ENCODE results near the gene OLA1.

Gene OLA1

GRCh38 chr2:174066871-174067270, 181.5 kb downstream of the OLA1 start:
- DNase-seq (ENCODE audit: low read depth in 2 of 2): no peak

GRCh38 chr2:174063492-174064092, 184.7 kb downstream of the OLA1 start:
- DNase-seq (ENCODE audit: low read depth in 2 of 2): no peak

DNA sequence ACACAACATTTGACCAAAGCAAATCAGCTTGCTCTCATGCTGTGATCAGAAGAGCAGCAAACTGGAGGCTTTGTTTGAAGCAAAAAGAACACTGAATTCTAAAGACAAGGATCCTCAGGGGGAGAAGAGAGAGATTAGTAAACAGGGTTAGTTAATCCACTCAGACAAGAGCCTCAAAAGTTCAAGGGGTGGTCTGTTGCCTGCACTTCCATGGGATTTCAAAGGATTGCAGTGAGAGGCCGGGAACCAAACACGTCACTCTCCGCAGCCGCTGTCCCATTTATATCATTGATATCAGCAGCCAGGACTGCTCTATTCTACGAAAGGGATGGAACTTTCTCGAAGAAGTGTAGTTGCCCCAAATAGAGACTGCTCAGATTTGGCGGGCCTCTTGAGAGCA, 185.4 kb downstream of the OLA1 start:
- DNase-seq (ENCODE audit: low read depth in 2 of 2): no peak

GRCh38 chr2:174059884-174060244, 188.5 kb downstream of the OLA1 start:
- DNase-seq (ENCODE audit: low read depth in 2 of 2): no peak

- no peak for DNase-seq (ENCODE audit: low read depth in 2 of 2)
Observed at GRCh38 chr2:174059178-174059883, 189.0 kb downstream of the OLA1 start.

DNA sequence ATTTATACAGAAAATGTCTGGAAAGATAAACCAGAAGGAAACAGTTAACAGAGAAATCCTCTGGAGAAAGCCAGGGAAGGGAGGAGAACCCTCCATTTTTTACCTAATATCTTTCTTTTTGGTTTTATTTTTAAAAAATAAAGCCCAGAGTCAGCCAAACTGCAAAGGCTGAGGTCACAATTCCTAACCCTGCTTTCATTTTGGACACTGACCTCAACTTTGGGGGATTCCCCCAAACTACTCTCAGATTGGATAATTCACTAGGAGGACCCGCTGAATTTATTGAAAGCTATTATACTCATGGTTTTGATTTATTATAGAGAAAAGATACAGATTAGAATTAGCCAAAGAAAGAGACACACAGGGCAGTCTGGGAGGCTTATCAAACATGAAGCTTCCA, 189.9 kb downstream of the OLA1 start:
- DNase-seq (ENCODE audit: low read depth in 2 of 2): no peak

DNA sequence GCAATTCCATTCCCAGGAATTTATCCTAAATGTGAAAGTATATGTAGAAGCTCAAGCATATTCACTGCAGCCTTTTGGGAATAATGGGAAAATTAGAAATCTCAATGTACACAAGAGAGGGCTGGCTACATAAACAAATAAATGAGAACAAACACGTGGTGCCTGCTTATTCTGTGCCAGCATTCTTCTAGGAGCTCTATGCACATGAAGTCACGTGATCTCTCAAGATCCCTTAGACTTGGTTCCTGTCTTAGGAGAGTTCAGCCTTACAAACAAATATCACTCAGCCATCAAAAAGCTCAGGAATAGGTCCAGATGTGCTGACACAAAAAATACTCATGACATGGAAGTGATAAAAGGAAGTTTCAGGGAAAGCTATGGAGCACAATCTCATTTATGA, 190.3 kb downstream of the OLA1 start:
- DNase-seq (ENCODE audit: low read depth in 2 of 2): no peak

GRCh38 chr2:174054926-174055325, 193.4 kb downstream of the OLA1 start:
- DNase-seq (ENCODE audit: low read depth in 2 of 2): no peak

DNA sequence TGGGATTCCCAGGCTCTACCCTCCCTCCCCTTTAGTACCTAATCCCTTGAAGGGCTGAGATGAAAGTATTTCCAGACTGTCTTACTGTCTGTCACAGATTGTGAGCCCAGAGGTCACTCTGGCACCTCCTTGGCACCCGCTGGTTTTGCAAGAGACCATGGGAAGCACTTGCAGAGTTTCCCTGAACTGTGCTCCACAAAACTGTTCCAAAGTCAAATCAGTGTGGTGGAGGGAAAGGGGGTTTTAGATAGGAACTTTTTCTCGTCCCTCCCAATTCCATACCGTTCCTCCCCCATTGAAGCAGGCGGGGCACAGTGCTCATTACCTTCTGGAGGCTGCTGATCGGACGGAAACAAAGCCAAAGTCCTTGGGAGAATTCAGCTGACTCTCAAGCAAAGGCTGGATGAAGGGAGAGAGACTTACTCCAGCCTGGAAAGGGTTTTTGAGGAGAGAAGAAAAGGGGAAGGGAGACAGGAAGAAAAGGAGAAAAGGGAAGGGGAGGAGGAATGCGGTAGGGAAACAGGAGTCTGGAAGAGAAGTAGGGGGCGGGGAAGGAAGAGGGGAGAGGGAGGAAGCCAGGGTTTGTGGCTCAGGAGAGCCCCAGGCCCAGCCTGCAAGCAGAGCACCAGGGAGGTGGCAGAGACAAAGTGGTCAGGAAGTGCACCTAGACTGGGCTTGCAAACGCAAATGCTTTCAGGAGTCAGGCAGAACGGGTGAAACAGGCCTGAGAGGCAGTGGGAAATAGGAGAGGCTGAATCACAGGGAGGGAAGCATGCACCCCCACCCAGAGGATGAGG, 194.8 kb downstream of the OLA1 start:
- DNase-seq (ENCODE audit: low read depth in 2 of 2): no peak

DNA sequence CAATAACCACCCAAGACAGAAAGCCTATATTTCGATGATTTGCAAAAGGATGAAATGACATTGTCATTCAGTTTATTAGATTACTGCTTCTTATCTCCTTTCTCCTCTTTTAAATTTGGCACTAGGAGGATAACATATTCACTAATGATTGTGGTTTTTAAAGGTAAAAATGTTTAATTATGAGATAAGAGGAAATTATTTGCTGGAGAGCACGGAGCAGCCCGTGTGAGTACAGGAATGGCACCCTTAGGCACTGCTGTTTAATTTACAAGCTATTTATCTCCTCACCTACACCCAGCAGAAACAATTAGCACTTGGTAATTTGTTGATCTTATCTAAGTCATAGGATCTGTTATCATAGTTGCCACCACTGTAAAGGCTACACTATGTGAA, 195.8 kb downstream of the OLA1 start:
- no peak for DNase-seq (ENCODE audit: low read depth in 2 of 2)

- DNase-seq (ENCODE audit: low read depth in 2 of 2): no peak
Observed at GRCh38 chr2:174051741-174052583, 196.4 kb downstream of the OLA1 start.

GRCh38 chr2:174051068-174051467, 197.3 kb downstream of the OLA1 start:
- DNase-seq (ENCODE audit: low read depth in 2 of 2): no peak

GRCh38 chr2:174049895-174050294, 198.4 kb downstream of the OLA1 start:
- DNase-seq (ENCODE audit: low read depth in 2 of 2): no peak

DNA sequence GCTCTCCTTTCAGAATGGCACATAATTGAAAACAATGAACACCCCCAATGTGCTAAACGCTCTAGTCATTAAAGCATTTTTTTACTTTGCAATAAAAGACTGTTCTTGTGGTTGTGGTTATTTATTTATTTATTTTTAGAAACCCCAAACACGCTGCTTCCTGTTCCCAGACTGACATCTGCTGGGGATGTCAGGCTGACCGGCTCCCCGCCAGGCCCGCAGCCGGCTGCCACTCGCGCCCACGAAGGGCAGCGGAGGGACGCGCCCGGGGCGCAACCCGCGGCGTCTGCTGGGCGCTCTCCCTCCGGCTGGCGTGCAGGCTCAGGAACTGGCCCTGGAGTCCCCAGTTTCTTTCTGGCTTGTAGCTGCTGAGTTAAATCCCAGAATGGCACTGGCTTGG, 200.1 kb downstream of the OLA1 start:
- DNase-seq (ENCODE audit: low read depth in 2 of 2): no peak

DNA sequence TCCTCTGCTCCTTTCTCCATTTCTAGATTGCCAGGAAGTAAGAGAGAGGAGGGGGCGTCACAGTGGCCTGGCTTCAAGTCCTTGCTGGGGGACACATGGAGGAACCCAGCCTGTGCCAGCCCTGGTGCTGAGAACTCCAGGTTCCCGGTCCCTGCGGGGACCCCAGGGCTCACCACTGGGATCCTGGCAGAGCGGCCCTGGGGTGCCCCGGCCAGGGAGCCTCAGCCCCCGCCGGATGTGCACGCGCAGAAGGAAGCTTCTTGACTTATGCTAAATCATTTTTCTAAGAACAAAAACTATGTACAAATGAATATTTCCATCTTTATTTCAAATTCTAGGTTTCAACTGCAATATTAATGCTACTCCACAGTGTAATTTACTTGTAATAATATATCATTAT, 200.6 kb downstream of the OLA1 start:
- DNase-seq (ENCODE audit: low read depth in 2 of 2): no peak

DNA sequence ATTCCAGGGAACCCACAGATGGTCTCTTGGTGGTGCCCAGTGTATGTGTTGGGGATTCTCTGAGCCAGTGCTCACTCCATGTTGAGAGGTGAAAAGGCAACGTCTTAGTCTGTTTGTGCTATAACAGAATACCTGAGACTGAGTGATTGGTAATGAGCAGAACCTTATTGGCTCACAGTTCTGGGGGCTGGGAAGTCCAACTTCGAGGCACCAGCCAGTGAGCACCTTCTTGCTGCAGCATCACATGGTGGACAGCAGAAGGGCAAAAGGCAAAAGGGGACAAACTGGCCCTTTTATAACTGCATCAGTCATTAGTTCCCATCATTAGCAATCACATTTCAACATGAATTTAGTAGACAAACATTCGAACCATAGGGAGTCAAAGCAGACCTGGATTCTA, 202.2 kb downstream of the OLA1 start:
- DNase-seq (ENCODE audit: low read depth in 2 of 2): no peak

DNA sequence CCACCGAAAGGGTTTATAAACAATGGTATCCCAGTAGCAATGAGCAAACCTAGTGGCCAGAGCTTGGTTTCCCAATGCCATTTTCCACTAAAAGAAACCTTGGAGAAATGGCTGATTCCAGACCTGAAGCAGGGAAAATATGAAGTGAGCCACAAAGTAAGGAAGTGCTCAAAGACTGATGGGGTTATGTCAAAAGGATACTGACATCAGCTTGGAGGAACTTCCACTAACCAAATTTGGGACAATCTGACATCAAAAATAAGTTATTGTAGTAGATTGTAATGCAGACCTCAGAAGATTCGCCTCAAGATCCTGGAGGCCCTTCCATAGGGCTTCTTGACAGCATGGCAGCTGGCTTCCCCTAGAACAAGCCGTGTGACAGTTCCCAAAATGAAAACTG, 203.8 kb downstream of the OLA1 start:
- no peak for DNase-seq (ENCODE audit: low read depth in 2 of 2)

DNA sequence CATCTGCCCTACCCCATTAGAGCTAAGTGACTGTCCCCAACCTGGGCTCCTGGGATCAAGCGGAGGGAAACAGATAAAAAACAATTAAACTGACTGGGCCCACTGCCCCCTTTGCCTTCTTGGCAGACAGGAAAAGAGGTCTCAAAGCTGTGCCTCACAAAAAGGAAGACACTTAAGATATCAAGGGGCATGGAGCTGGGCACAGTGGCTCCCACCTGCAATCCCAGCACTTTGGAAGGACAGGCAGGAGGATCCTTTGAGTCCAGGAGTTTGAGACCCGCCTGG, 208.0 kb downstream of the OLA1 start:
- DNase-seq (ENCODE audit: low read depth in 2 of 2): no peak

DNA sequence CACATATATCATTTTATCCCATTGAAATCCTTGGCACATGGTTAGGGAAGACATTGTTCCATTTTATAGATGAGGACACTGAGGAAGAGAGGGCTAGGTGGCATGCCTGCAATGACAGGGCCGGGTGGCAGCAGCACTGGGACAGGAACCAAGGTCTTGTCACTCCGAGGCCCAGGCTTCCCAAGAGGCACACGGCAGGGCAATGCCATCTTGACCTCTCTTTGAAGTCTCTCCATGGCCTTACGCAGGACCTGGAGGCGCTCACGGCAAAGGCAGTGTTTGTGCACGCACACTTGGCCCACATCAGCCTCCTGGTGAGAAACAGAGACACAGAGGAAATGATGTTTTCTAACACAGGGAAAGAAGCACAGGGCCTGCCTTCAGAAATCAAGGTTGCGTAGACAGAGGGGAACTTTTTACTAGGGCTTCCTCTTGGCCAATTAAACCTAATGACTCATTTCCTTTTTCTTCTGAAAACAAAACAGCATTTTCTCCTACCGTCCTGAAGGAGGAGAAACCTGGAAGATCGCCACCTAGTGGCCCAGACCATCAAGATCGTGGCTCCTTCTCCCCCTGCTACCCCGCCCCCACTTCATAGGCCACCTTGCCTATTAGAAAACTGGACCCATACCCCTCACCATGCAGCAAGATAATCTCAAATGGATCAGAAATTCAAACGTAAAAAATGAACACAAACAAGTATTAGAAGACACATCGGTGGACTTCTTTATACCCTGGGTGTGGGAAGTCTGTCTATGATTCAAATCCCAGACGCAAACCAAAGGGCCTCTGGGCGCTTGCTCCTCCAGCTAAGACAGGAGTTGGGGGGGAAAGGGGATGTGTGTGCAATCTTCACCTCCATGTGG, 208.5 kb downstream of the OLA1 start:
- peak; percentile 68 to 71 for DNase-seq (ENCODE audit: low read depth in 2 of 2)

- no peak for DNase-seq (ENCODE audit: low read depth in 2 of 2)
Observed at GRCh38 chr2:174038462-174038861, 209.9 kb downstream of the OLA1 start.

DNA sequence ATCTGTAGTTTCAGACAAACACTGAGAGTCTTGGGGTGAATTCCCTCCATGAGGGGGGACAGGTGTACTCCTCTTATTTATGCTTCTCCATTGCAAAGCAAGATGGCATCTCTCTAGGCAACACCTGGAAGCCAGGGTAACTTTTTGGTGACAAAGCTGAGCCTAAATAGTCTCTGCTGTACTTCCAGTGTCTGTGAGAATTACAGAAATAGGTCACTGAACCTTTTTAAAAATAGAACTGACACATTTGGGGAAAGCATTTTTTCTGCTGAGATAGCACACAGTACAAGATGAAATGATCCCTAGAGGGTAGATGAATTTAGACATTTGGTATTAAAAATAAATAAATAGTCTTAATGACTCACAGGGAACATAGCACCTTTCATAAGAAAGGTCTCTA, 211.5 kb downstream of the OLA1 start:
- no peak for DNase-seq (ENCODE audit: low read depth in 2 of 2)
